HG02970 (cell line): ENCODE data around the gene FAM117A.
"Not testable (repeated sequence)": the region's sequence is repeated elsewhere in the genome, so short reads cannot be mapped to it uniquely, and the experiment has no call there.

Source experiments
- ATAC-seq: cut with Tn5 transposase; IDR thresholded peaks from one replicate; pipeline ENCODE4 v1.9.1; 2021; ENCODE audit warnings: mild to moderate bottlenecking, moderate library complexity, moderate number of reproducible peaks; ENCODE audit not compliant: unreplicated experiment, low FRiP score

Gene FAM117A

GRCh38 chr17:49764559-49765180, 739 bp upstream of the FAM117A start:
- ATAC-seq: no peak

GRCh38 chr17:49762151-49762941, 1.6 kb downstream of the FAM117A start:
- ATAC-seq: no peak

GRCh38 chr17:49760932-49761558, 2.9 kb downstream of the FAM117A start:
- no peak for ATAC-seq

- no peak for ATAC-seq
Observed at GRCh38 chr17:49760296-49760695, 3.6 kb downstream of the FAM117A start.

GRCh38 chr17:49759203-49759602, 4.7 kb downstream of the FAM117A start:
- no peak for ATAC-seq

- not testable (repeated sequence) for ATAC-seq
Observed at GRCh38 chr17:49758464-49759010, 5.4 kb downstream of the FAM117A start.

- no peak for ATAC-seq
Observed at GRCh38 chr17:49757151-49757777, 6.7 kb downstream of the FAM117A start.

- ATAC-seq: no peak
Observed at GRCh38 chr17:49756323-49757150, 7.4 kb downstream of the FAM117A start.

- ATAC-seq: no peak
Observed at GRCh38 chr17:49755663-49756283, 8.2 kb downstream of the FAM117A start.

GRCh38 chr17:49753959-49754391, 10.0 kb downstream of the FAM117A start:
- no peak for ATAC-seq

GRCh38 chr17:49752508-49752907, 11.4 kb downstream of the FAM117A start:
- ATAC-seq: no peak

- no peak for ATAC-seq
Observed at GRCh38 chr17:49749730-49750129, 14.2 kb downstream of the FAM117A start.

- peak; percentile 59 for ATAC-seq
Observed at GRCh38 chr17:49748791-49749190, 15.1 kb downstream of the FAM117A start.

GRCh38 chr17:49748223-49748622, 15.7 kb downstream of the FAM117A start:
- no peak for ATAC-seq

GRCh38 chr17:49747632-49748031, 16.3 kb downstream of the FAM117A start:
- no peak for ATAC-seq

GRCh38 chr17:49746791-49747490, 17.0 kb downstream of the FAM117A start:
- ATAC-seq: peak; percentile 59

- no peak for ATAC-seq
Observed at GRCh38 chr17:49745175-49746139, 18.5 kb downstream of the FAM117A start.

- ATAC-seq: no peak
Observed at GRCh38 chr17:49742166-49742638, 21.7 kb downstream of the FAM117A start.
